Muscle of leg (tissue), 11 donors: ENCODE measurements around the gene MAPKAPK2. TPM values are rescaled to one million over a fixed set of nuclear protein-coding genes. Genes with fewer than 3 reads are reported as not detected.

ENCODE experiments used
- DNase-seq: peaks from one replicate; pipeline ENCODE4 v3.0.0; 2013
- H3K27ac ChIP-seq: one replicate; pipeline ENCODE4 v1.5.1; 2013; ENCODE audit warnings: mild to moderate bottlenecking, low read length, control low read depth
- H3K27me3 ChIP-seq: one replicate; pipeline ENCODE4 v1.6.1; 2013; ENCODE audit warnings: low read length; ENCODE audit not compliant: control insufficient read depth, insufficient read depth
- H3K36me3 ChIP-seq: one replicate; pipeline ENCODE4 v1.6.1; 2013; ENCODE audit warnings: low read length; ENCODE audit not compliant: control insufficient read depth, insufficient read depth
- H3K4me1 ChIP-seq: one replicate; pipeline ENCODE4 v1.6.1; 2013; ENCODE audit warnings: low read length; ENCODE audit not compliant: control insufficient read depth, insufficient read depth
- H3K4me3 ChIP-seq: one replicate; pipeline ENCODE4 v1.5.1; 2013; ENCODE audit warnings: low read length, control low read depth
- H3K9me3 ChIP-seq: replicated peaks from 2 replicates; pipeline ENCODE4 v1.6.1; 2013; ENCODE audit warnings: low read depth, low read length; ENCODE audit not compliant: control insufficient read depth
- WGBS: methylation state at CpG from one replicate; pipeline ENCODE4 v1.1.5; 2013; ENCODE audit warnings: missing lambda C conversion rate; ENCODE audit not compliant: insufficient coverage; 5-methylcytosine and 5-hydroxymethylcytosine counted together
- polyA plus RNA-seq, 8 donors: library from polyadenylated mRNA; unstranded; fragments of 120-200 nt; gene quantifications; one replicate each; pipeline versions ENCODE4 v1.2.1 to v1.2.3, GENCODE V29; 2013; ENCODE audit warnings: inconsistent platforms in 1 of 8, low replicate concordance in 1 of 8; ENCODE audit not compliant: insufficient read length in 8 of 8, insufficient read depth in 1 of 8
- total RNA-seq: library from RNA; stranded (reverse); fragments of 120-200 nt; gene quantifications from one replicate; pipeline ENCODE4 v1.2.4, GENCODE V29; 2013

MAPKAPK2 gene
- total and polyA plus RNA-seq, 9 donors = 39.7 to 76.6 (median 70.0) TPM

- no peak for DNase-seq
- peaks cover 21% of the 10 kb centered on the region for H3K4me1 ChIP-seq
- WGBS = 79% methylated on average over 3 of the region's 5 CpGs
- peaks cover 6% of the 10 kb centered on the region for H3K27me3 ChIP-seq
- H3K9me3 ChIP-seq = no peaks in the 10 kb centered on the region
- H3K36me3 ChIP-seq = no peaks in the 10 kb centered on the region
- no peak overlapping the region for H3K27ac ChIP-seq
- H3K4me3 ChIP-seq = no peak overlapping the region
These were observed 17.6 kb upstream of the MAPKAPK2 start for GRCh38 chr1:206666954-206667665.

GRCh38 chr1:206668351-206668750 lies 16.4 kb upstream of the MAPKAPK2 start:
- H3K4me3 ChIP-seq = no peak overlapping the region
- H3K36me3 ChIP-seq = no peaks in the 10 kb centered on the region
- WGBS = 15% methylated on average over 2 of the region's 2 CpGs
- H3K27me3 ChIP-seq = peaks cover 6% of the 10 kb centered on the region
- no peak overlapping the region for H3K27ac ChIP-seq
- no peaks in the 10 kb centered on the region for H3K9me3 ChIP-seq
- peaks cover 24% of the 10 kb centered on the region for H3K4me1 ChIP-seq
- no peak for DNase-seq

GRCh38 chr1:206668874-206669410 lies 15.8 kb upstream of the MAPKAPK2 start:
- Histone ChIP-seq H3K9me3 (no peaks in the 10 kb centered on the region), H3K27me3 (peaks cover under 1% of the 10 kb centered on the region), H3K4me3 (no peak overlapping the region), H3K27ac (no peak overlapping the region), H3K4me1 (peaks cover 22% of the 10 kb centered on the region), H3K36me3 (no peaks in the 10 kb centered on the region)
- DNase-seq = no peak
- WGBS = no CpG with 5 or more reads among the region's 6 CpGs

GRCh38 chr1:206672011-206672688 lies 12.6 kb upstream of the MAPKAPK2 start:
- H3K4me1 ChIP-seq = peaks cover 23% of the 10 kb centered on the region
- peak overlapping the region; percentile 43 for H3K27ac ChIP-seq
- WGBS = 47% methylated on average over 7 of the region's 8 CpGs
- DNase-seq = peak; percentile 28
- no peaks in the 10 kb centered on the region for H3K9me3 ChIP-seq
- H3K27me3 ChIP-seq = no peaks in the 10 kb centered on the region
- H3K4me3 ChIP-seq = no peak overlapping the region
- no peaks in the 10 kb centered on the region for H3K36me3 ChIP-seq

- peak; percentile 69 for DNase-seq
- 37% methylated on average over 2 of the region's 6 CpGs for WGBS
- no peaks in the 10 kb centered on the region for H3K9me3 ChIP-seq
- H3K36me3 ChIP-seq = no peaks in the 10 kb centered on the region
- peaks cover 23% of the 10 kb centered on the region for H3K4me1 ChIP-seq
- no peaks in the 10 kb centered on the region for H3K27me3 ChIP-seq
- H3K4me3 ChIP-seq = no peak overlapping the region
- H3K27ac ChIP-seq = peak overlapping the region; percentile 39
These were observed 11.6 kb upstream of the MAPKAPK2 start for GRCh38 chr1:206672844-206673758.

- H3K36me3 ChIP-seq = no peaks in the 10 kb centered on the region
- no peak for DNase-seq
- H3K27me3 ChIP-seq = no peaks in the 10 kb centered on the region
- H3K4me1 ChIP-seq = peaks cover 23% of the 10 kb centered on the region
- no peaks in the 10 kb centered on the region for H3K9me3 ChIP-seq
- H3K27ac ChIP-seq = no peak overlapping the region
- H3K4me3 ChIP-seq = no peak overlapping the region
- 91% methylated on average over 1 of the region's 3 CpGs for WGBS
These were observed 10.5 kb upstream of the MAPKAPK2 start for GRCh38 chr1:206674236-206674635.

GRCh38 chr1:206674745-206675175 lies 9.9 kb upstream of the MAPKAPK2 start:
- Histone ChIP-seq H3K4me3 (no peak overlapping the region), H3K36me3 (no peaks in the 10 kb centered on the region), H3K27me3 (no peaks in the 10 kb centered on the region), H3K9me3 (no peaks in the 10 kb centered on the region), H3K27ac (peak overlapping the region; percentile 40), H3K4me1 (peaks cover 23% of the 10 kb centered on the region)
- peak; percentile 49 for DNase-seq
- WGBS = no CpG with 5 or more reads among the region's 1 CpG

- Histone ChIP-seq H3K4me3 (no peak overlapping the region), H3K36me3 (no peaks in the 10 kb centered on the region), H3K27me3 (no peaks in the 10 kb centered on the region), H3K9me3 (no peaks in the 10 kb centered on the region), H3K27ac (no peak overlapping the region), H3K4me1 (peaks cover 23% of the 10 kb centered on the region)
- no peak for DNase-seq
- 56% methylated on average over 2 of the region's 2 CpGs for WGBS
These were observed 8.2 kb upstream of the MAPKAPK2 start for GRCh38 chr1:206676499-206676898.

- H3K27me3 ChIP-seq = peaks cover 6% of the 10 kb centered on the region
- no peaks in the 10 kb centered on the region for H3K9me3 ChIP-seq
- H3K4me3 ChIP-seq = no peak overlapping the region
- WGBS = no CpG with 5 or more reads among the region's 3 CpGs
- no peaks in the 10 kb centered on the region for H3K36me3 ChIP-seq
- no peak for DNase-seq
- H3K27ac ChIP-seq = no peak overlapping the region
- peaks cover 13% of the 10 kb centered on the region for H3K4me1 ChIP-seq
These were observed 6.2 kb upstream of the MAPKAPK2 start for GRCh38 chr1:206678490-206678889.
